Measurements from ENCODE around the gene TGFBR3. TPM values are rescaled to one million over a fixed set of nuclear protein-coding genes. Genes with fewer than 3 reads are reported as not detected.

The TGFBR3 gene
- total RNA-seq, 1 donor from 2014 or later, result 37.9 TPM

DNA sequence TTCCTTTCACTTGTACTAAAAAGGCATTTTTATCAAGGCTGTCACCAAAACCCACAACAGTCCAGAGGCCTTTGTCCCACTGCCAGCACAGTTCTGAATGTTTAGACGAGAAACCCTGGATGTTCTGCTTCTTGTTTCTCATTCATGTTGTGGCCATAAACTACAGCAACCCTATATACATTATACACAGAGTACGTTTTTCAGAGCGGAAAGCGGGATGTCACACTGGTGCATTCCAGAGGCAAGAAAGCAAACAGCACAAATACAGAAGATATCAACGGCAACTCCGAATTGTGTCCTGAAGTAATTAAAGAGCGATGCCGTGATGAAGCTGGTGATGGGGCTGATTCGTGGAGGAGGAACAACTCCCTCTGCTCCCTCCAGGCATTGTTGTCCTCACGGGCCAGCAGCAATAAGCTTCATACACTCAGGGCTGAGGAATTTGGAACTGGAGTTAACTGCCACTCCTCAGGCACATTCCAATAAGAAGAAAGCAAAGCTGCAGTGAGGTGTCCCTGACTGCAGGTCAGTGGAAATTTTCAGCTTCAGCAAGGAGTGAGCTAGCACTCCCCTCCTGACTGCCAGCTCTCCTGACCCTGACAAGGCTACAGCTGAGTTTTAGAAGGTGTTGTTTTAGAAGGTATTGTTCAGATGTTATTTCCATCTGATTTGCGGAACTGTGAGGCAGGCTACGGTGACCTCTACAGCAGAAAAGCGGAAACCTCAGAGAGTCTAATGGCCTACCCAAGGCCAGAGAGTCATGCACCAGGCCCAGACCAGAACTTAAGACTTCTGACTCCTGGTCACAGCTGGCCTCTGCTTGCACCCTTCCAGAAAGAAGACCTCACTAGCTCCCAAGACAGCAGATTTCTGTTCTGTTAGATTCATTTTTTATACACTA, 149.0 kb downstream of the TGFBR3 start:
- no peak for DNase-seq
- intact Hi-C loops (cut with DNase I), result no loop called here

DNA sequence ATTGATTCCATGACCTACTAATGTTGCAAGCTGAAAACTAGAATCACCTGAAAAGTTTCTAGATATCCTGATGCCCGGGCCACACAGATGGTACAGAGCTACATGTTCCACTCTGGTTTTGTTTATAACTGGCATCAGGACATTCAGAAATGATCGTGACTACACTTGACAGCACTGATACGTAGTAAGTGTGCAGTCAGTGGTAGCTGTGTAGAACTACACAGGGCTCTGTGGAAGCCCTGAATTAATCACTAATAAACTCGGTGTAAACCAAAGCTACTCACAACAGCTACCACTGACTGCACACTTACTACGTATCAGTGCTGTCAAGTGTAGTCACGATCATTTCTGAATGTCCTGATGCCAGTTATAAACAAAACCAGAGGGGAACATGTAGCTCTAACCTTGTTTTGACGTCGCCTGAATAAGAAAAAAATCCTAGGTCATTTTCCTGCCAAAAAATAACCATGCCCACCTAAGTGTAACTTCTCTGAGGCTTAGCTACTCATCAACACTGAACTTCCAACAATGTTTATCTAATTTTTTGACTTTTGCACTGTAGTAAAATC, 149.7 kb downstream of the TGFBR3 start:
- intact Hi-C loops (cut with DNase I), result no loop called here
- DNase-seq (no peak), ATAC-seq (ENCODE audit: poor library complexity) (peak; percentile 70)

More for the DNA sequence above, 149.0 kb downstream of the TGFBR3 start:
- peak; percentile 75 for ATAC-seq (ENCODE audit: poor library complexity)

DNA sequence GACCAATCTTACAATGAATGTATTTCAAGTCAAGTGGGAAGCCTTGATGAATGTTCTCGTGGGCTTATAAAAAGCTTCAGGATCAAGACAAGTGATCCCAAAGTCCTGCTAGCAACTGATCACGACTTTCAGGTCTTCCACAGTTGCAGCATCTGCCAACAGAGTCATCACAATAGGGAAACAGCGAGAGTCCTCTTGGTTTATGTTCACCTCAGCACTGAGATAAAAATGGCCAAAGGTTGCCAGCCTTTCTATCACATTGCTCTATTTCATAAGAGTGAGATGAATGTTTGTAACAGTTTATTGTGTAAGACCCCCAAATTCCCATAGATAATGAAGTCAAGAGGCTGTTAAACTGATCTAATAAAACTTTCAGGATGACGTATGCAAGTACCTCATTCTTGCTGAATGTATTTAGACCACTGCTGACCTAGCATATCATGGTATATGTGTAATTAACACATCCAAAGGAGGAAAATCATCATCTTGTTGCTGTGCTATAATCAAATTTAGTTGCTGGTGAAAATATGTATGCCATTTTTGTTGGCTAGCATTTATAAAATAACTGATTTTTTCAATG, 150.6 kb downstream of the TGFBR3 start:
- DNase-seq, result no peak
- intact Hi-C loops (cut with DNase I), result no loop called here
- ATAC-seq (ENCODE audit: poor library complexity), result no peak

DNA sequence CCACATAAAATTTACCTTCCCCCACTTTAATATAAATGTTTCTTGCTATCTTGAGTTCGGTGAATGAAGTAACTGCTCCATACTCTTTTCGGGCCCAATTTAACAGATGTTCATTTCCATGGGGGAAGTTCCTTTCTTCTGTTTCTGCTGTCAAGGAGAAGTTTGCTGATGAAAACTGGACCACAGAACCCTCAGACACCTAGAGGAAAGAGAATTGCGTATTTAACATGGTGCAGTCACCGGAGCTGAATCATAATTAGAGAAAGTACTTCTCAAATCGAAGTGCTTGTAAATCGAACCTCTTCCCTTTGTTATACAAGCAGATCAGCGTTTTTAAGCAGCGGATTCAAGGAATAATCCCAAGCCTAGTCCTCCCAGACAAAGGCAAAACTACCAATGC, 151.2 kb downstream of the TGFBR3 start:
- no peak for ATAC-seq (ENCODE audit: poor library complexity)
- DNase-seq, result no peak
- intact Hi-C loops (cut with DNase I), result no loop called here

DNA sequence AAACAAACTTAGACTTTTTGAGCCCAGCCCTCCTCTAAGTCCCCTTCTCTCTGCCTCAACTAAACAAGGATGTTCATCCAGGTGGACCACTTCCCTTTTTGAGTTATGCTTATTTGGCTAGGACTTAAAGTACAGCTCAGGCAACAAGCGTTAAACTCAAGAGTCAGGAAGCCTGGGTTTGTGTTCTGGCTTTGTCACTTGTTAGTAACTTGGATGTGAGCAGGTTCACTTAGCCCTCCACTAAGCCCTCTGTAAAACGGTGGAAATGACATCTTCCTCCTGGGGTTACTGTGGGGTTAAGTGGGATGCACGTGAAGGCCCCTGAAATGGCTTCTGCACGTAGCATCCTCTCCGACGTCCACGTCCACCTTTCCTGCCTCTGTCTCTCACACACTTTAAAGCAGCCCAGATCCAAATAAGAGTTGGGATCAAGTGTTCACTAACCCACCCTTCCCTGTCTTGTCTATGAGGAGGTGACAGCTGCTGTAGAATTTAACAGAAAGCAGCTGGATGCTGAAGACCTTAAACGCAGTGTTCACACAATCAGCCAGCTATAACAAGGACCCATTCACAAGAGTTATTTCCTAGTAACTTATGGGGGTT, 152.7 kb downstream of the TGFBR3 start:
- DNase-seq (no peak), ATAC-seq (ENCODE audit: poor library complexity) (no peak)
- intact Hi-C loops (cut with DNase I), result no loop called here

DNA sequence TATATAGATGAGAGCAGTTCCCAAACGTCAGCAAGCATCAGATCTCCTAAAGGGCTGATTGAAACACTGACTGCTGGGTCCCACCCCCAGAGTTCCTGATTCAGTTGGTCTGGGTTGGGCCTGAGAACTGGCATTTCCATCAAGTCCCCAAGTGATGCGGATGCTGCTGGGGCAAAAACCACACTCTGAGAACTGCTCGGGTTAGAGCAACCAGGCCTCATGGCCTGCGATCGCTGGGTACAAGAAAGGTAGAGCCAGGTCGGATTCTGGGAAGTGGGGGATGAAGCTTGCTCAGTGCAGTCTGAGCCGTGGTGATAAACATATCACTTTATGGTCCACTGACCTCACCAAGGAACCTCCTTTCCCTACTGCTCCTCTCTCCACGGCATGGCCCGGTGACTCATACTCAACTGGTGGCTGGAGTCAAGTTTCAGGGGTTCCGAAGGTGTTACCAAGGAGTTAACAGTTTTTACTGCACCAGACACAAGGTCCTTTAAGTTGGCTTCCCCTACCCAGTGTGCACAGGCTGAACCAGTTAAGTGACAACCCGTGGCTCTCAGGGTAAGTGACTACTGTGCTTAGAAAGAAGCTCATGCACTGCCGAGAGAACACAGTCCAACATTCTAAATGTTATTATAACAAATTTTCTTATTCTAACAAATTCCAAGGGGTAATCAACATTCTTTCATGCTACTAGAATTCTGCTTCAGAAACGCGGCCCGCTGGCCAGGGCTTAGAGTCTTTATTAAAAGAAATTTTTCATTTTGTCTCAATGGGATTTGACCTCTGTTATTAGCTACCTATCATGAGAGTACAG, 153.5 kb downstream of the TGFBR3 start:
- no peak for ATAC-seq (ENCODE audit: poor library complexity)
- intact Hi-C loops (cut with DNase I), result no loop called here
- DNase-seq, result no peak

DNA sequence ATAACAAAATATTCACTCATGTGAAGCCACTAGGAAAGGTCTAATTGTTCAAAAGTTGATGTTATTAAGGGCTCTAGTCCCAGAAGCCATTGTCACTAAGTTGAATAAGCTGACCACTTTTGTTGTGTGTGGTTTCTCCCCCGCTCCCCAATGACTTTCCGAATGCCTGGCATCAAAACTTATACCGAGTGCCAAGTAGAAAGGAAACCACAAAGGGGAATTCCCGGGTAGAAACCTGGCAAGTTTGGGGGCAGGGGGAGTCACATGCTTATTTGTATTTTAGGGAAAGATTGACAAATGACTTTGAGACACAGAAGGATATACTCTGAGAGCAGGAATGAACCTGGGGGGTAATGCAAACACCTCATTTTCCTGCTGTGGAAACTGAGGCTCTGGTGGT, 154.1 kb downstream of the TGFBR3 start:
- no peak for ATAC-seq (ENCODE audit: poor library complexity)
- DNase-seq, result no peak
- intact Hi-C loops (cut with DNase I), result no loop called here

DNA sequence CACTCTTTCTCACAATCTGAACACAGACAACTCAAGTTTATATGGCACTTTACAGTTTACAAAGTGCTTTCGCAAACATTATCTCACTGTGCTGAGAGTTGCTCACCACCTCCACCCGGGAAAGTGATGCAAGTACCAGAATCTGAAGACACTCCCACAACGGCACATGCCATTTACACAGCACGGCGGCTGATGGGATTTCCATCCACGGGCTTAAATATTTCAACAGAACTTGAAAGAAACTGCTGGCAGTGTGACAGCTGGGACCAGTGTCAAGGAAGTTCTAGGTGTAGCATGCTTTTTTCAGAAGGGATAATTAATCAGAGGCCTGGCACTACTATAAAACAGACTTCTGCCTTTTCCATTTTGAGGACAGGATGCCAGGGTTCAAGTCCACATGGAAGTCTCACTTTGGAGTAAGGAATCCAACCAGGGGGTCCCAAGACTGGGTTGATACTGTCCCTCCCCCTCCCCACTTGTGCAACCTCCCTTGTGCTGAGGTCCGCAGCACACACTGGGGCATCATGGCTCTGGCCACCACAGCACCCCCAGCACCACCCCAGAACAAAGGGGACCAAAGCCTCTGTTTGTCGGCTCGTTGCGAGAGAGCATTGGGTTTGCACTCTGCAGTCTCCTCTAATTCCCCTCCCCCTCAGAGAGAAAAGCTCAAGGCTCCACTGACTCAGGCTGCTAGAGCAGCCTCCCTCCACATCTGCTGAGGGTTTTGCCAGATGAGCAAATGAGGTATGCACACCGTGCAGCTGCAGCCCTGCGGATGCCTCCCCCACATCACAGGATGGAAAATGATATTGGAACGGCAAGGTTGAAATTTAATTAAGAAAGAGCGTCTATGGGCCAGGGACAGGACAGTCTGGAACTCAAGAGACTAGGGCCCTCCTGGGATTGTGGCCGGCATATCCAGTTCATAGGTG, 154.9 kb downstream of the TGFBR3 start:
- intact Hi-C loops (cut with DNase I), result no loop called here
- peak; percentile 69 for DNase-seq
- ATAC-seq (ENCODE audit: poor library complexity), result no peak

DNA sequence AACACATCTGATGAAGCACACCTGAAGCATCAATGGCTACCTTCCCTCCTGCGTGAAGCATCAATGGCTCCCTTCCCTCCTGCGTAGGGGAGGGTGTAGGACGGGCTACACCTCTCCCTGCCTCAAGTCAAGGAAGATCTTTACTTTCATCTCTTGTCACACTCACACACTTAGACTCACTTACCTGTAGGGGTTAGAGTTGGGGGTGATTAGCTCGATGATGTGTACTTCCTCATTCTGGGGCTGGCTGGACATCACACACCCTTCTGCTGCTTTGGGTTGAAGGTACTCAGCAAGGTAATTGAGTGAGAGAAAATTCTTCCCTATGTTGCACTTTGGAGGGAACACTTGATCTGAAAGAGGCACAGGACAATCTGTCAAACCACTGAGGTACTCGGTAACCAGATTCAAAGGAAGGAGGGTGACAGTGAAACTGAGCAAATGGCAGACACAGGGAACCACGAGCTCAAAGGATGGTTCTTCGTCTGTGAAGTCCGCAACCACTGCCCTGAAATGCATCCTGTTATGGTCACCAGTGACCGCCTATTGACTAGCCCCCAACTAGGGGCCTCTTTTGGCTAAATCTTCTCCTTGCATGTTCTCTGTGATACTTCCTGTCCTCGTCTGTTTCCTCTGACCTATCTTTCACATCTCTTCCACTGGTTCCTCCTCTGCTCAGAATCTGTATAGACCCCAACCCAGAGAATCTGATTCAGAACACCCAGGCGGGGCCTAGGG, 156.2 kb downstream of the TGFBR3 start:
- no peak for DNase-seq
- intact Hi-C loops (cut with DNase I), result no loop called here
- ATAC-seq (ENCODE audit: poor library complexity), result no peak

DNA sequence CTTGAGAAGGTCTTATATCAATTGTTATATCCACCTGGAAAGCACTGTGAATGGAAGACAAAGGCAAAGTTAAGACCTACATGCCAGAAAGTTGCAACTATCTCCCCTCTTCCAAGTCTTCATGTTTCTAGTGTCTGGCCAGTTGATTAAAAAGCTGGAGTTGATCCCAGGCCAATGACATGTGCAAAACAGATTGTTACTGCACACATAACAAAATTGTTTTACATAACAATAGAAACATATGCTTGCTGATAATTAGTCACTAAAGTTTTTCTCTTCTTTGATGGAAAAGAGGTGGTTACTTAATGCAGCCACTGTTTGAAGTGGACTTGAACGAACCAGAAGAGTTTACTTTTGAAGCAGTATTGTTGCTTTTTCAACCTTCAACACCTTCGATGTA, 158.2 kb downstream of the TGFBR3 start:
- DNase-seq, result no peak
- intact Hi-C loops (cut with DNase I), result no loop called here
- ATAC-seq (ENCODE audit: poor library complexity), result no peak

DNA sequence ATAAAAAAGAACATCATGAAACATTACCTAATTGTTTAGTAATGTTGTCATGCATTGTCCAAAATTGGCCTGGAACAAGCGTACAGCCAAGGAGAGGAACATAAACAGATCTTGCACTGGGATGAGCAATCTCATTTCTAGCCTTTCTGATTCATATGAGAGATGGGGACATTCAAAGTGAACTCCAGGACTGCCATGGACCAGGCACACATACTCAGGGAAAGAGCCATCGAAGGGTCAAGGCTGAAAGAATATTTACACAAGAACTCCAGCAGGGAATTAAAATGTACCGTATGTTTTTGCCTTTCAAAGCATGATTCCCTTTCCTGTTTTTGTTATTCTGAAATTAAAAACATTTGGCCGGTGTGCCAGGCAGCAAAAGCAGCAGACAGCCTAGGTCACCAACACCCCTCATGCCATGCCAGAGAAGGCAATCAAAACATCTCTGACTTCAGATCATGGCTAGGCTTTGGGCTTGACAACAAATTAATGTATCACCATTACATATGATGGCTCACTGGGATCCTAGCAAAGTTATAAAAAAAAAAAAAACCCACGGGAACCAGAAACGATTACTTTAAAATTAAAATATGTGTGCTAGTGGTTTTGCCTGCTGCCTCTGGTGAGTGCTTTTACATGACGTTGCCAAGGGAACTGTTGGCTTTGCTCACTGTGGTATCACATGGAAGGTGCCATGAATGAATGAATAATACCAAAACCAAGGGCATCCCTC, 159.8 kb downstream of the TGFBR3 start:
- intact Hi-C loops (cut with DNase I), result no loop called here
- no peak for DNase-seq

DNA sequence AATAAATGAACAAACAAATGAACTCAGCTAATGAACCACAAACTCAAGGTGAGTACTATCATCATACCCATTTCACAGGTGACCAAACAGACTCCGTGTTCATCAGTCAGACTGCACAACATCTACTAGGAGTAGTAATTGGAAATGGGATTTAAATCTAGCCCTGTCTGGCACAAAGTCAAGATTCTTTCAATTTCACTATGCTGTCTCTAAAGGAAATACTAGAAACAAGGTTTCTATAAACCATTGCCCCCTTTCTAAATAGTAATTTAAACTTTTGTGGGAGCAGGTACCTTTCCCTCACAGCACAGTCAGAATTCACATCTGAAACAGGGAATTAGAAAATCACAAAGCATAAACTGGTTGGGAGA, 160.3 kb downstream of the TGFBR3 start:
- DNase-seq (no peak), ATAC-seq (ENCODE audit: poor library complexity) (peak; percentile 5)
- intact Hi-C loops (cut with DNase I), result no loop called here

More for the DNA sequence above, 159.8 kb downstream of the TGFBR3 start:
- ATAC-seq (ENCODE audit: poor library complexity), result peak; percentile 85

DNA sequence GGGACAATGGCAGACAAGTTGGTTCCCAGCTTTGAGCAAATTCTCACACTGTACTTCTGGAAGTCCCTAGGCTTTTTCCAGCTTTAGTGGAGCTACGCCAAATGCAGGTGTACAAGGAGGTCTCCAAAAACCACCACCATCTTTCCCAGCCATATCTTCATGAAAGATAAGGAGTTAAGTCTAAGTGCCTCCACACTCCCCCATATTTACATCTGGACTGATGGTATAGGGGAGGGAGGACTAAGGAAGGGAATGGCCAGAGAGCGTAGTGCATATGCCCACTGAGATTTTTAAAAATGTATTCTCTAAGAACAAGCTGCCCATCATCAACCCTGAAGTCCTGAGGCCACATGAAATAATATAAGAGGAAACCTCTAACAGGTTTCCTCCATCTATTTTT, 161.3 kb downstream of the TGFBR3 start:
- intact Hi-C loops (cut with DNase I), result no loop called here
- ATAC-seq (ENCODE audit: poor library complexity), result no peak
- DNase-seq, result no peak

DNA sequence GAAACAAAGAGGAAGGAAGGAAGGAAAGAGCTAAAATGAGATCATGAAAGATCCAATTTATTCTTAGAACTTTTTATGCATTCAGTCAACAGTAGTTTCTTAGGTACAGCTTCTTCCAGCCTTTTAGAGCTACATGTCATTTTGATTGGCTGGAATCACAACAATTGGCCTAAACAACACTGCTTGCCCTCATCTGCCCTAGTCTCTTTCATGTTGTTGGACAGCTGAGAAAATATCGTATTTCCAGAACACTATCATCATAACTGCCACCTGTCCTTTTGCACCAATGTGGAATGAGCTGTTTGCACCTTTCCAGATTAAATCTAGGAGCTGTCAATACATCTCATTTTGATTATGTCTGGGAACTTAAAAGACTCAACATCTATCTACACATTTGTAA, 161.7 kb downstream of the TGFBR3 start:
- no peak for DNase-seq
- intact Hi-C loops (cut with DNase I), result no loop called here
- no peak for ATAC-seq (ENCODE audit: poor library complexity)

DNA sequence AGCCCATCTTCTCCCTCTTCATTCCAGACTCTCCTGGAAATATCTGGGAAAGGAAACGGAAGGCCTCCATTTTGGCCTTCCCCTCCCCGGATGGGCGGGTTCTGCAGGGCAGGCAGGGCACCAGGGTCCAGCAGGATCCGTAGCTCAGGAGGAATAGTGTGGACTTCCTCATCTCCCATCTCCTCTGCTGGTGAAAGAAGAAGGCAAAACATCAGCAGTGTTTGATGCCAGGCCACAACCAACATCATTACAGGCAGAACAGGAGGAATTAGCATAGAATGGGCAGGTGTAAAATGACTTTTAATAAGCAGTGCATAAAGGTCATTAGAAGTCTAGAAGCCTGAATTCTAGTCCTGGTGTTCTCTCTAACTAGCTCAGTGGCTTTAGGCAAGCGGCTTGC, 165.9 kb downstream of the TGFBR3 start:
- no peak for ATAC-seq (ENCODE audit: poor library complexity)
- no peak for DNase-seq
- intact Hi-C loops (cut with DNase I), result no loop called here

DNA sequence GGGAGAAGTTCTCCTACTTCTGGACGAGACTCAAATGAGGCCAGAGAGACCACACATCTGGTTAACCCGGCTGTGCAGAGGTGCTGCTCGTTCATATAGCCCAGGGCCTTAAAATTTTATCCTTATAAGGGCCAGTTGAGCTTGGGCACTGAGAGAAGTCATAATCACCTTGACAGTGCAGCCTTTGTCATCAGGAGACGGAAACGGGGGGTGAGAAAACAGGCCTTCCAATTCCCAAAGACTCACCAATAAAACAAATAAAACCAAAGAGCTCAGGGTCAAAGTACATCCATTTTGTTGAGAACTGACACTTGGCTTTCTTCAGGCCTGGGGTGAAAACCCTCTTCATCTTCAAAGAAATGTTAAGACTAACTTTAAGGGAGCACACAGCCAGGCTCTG, 167.1 kb downstream of the TGFBR3 start:
- ATAC-seq (ENCODE audit: poor library complexity) (no peak), DNase-seq (no peak)
- intact Hi-C loops (cut with DNase I), result loop anchor here (10.0 kb wide), 1 partner anchor 166 kb away; the partner anchor contains the start of gene TGFBR3

Measured in Right ventricle myocardium superior (tissue), 1 donor.